Neuronal stem cell (in vitro differentiated cells): ENCODE data around the gene CAND2.
"Not testable (repeated sequence)": the region's sequence is repeated elsewhere in the genome, so short reads cannot be mapped to it uniquely, and the experiment has no call there.

Source experiments
- DNase-seq: peaks from one replicate; pipeline ENCODE4 v3.0.0-alpha.2; 2013; ENCODE audit warnings: low spot score
- H2AFZ ChIP-seq: one replicate; pipeline ENCODE4 v1.6.1; 2013; ENCODE audit warnings: mild to moderate bottlenecking, low read length, inconsistent platforms
- H2AK5ac ChIP-seq: 2 replicates; pipeline ENCODE4 v1.6.1; 2013; ENCODE audit warnings: low read depth, mild to moderate bottlenecking, inconsistent platforms, low read length, moderate library complexity, mixed read lengths
- H2BK120ac ChIP-seq: 2 replicates; pipeline ENCODE4 v1.6.1; 2013; ENCODE audit warnings: low read depth, mild to moderate bottlenecking, inconsistent platforms, low read length, moderate library complexity, mixed read lengths
- H2BK12ac ChIP-seq: one replicate; pipeline ENCODE4 v1.6.1; 2013; ENCODE audit warnings: low read length, inconsistent platforms
- H2BK15ac ChIP-seq: 2 replicates; pipeline ENCODE4 v1.6.1; 2013; ENCODE audit warnings: mild to moderate bottlenecking, low read length, inconsistent platforms, mixed read lengths
- H2BK5ac ChIP-seq: one replicate; pipeline ENCODE4 v1.6.1; 2013; ENCODE audit warnings: inconsistent platforms, mild to moderate bottlenecking, low read length, moderate library complexity
- H3K14ac ChIP-seq: one replicate; pipeline ENCODE4 v1.6.1; 2013; ENCODE audit warnings: low read length, inconsistent platforms
- H3K18ac ChIP-seq: 2 replicates; pipeline ENCODE4 v1.6.1; 2013; ENCODE audit warnings: low read length, inconsistent platforms
- H3K23ac ChIP-seq: 2 replicates; pipeline ENCODE4 v1.6.1; 2013; ENCODE audit warnings: low read depth, mild to moderate bottlenecking, mixed read lengths, low read length, inconsistent platforms; ENCODE audit not compliant: poor library complexity
- H3K27ac ChIP-seq: replicated peaks from 3 replicates; pipeline ENCODE4 v1.5.1; 2013; ENCODE audit warnings: low read length, inconsistent platforms
- H3K27me3 ChIP-seq, 3 experiments: 2 replicates each; pipeline ENCODE4 v1.6.1; 2013; ENCODE audit warnings: low read length in 3 of 3, mild to moderate bottlenecking in 2 of 3, inconsistent platforms in 1 of 3, low read depth in 1 of 3, mixed read lengths in 1 of 3, moderate library complexity in 1 of 3; ENCODE audit not compliant: control insufficient read depth in 3 of 3, insufficient read depth in 3 of 3
- H3K36me3 ChIP-seq, 2 donors: replicated peaks in 1 of 2; 2 replicates each; pipeline ENCODE4 v1.6.1; 2013; ENCODE audit warnings: low read length in 2 of 2; ENCODE audit not compliant: control insufficient read depth in 2 of 2, insufficient read depth in 2 of 2
- H3K4ac ChIP-seq: 2 replicates; pipeline ENCODE4 v1.6.1; 2013; ENCODE audit warnings: inconsistent platforms, mild to moderate bottlenecking, low read length, moderate library complexity
- H3K4me1 ChIP-seq, 2 donors: 1 replicate in 1 of 2; 2 replicates in 1 of 2; pipeline ENCODE4 v1.6.1; 2013; ENCODE audit warnings: low read length in 2 of 2, low read depth in 1 of 2; ENCODE audit not compliant: control insufficient read depth in 2 of 2, insufficient read depth in 1 of 2
- H3K4me2 ChIP-seq: one replicate; pipeline ENCODE4 v1.6.1; 2013; ENCODE audit warnings: mild to moderate bottlenecking, low read length, inconsistent platforms; ENCODE audit not compliant: insufficient read depth, poor library complexity, severe bottlenecking
- H3K4me3 ChIP-seq, 2 donors: 2 replicates each; pipeline ENCODE4 v1.5.1; 2013; ENCODE audit warnings: low read length in 2 of 2, mild to moderate bottlenecking in 2 of 2, inconsistent platforms in 1 of 2, moderate library complexity in 1 of 2
- H3K79me1 ChIP-seq: one replicate; pipeline ENCODE4 v1.6.1; 2013; ENCODE audit warnings: low read depth, mild to moderate bottlenecking, inconsistent platforms, low read length, moderate library complexity
- H3K9ac ChIP-seq: one replicate; pipeline ENCODE4 v1.6.1; 2013; ENCODE audit warnings: mild to moderate bottlenecking, low read depth, low read length, inconsistent platforms; ENCODE audit not compliant: poor library complexity
- H3K9me3 ChIP-seq, 2 donors: replicated peaks in 1 of 2; 2 replicates each; pipeline versions ENCODE3 to v1.6.1; 2013; ENCODE audit warnings: low read length in 2 of 2, mild to moderate bottlenecking in 2 of 2, inconsistent platforms in 1 of 2, low read depth in 1 of 2, mixed read lengths in 1 of 2, moderate library complexity in 1 of 2; ENCODE audit not compliant: control insufficient read depth in 2 of 2, insufficient read depth in 1 of 2
- H4K8ac ChIP-seq: one replicate; pipeline ENCODE4 v1.6.1; 2013; ENCODE audit warnings: low read depth, mild to moderate bottlenecking, inconsistent platforms, low read length, moderate library complexity
- H4K91ac ChIP-seq: one replicate; pipeline ENCODE4 v1.6.1; 2013; ENCODE audit warnings: low read length, low read depth, mild to moderate bottlenecking, inconsistent platforms; ENCODE audit not compliant: poor library complexity
- WGBS, 2 donors: extraction: QIAGEN DNeasy Blood & Tissue Kit; methylation state at CpG; one replicate each; pipeline ENCODE4 v1.1.7; 2013; ENCODE audit warnings: missing lambda C conversion rate in 2 of 2, mixed read lengths in 1 of 2; ENCODE audit not compliant: insufficient read length in 2 of 2, insufficient replicate concordance in 1 of 2; ENCODE audit errors: extremely low coverage in 2 of 2; 5-methylcytosine and 5-hydroxymethylcytosine counted together

The CAND2 gene

DNA sequence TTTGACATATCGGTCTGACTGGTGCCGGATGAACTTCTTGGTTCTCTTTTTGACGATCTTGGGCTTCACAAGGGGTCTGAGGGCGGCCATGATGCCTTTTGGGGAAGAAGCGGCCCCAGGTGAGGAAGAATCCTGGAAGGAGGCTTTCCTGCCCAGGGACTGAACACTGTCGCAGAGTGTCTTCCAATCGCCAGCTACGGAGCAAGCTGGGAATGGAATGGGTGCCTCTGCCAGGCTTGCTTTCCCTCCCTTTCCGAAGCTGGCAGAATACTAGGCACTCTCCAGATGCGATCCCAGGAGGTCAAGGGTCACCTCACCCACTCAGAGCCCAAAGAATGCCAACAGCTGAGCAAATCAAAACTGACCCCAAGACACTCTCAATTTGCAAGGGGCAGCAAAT lies 43.7 kb downstream of the CAND2 start:
- not testable (repeated sequence) for H3K4ac ChIP-seq, H2BK12ac ChIP-seq, H3K27ac ChIP-seq, H3K4me1 ChIP-seq, H3K23ac ChIP-seq, DNase-seq, H3K9me3 ChIP-seq, H2BK15ac ChIP-seq, H3K14ac ChIP-seq, H3K27me3 ChIP-seq, H2BK120ac ChIP-seq, H2AK5ac ChIP-seq, H3K18ac ChIP-seq, H4K8ac ChIP-seq, H4K91ac ChIP-seq, H2AFZ ChIP-seq, H3K79me1 ChIP-seq, H2BK5ac ChIP-seq
- no CpG with 5 or more reads among the region's 10 CpGs for WGBS, 2 donors
- peak overlapping the region; percentile 97 for H3K9ac ChIP-seq
- peak overlapping the region; percentile 56 for H3K4me2 ChIP-seq
- peaks cover 43 to 56% of the 10 kb centered on the region in 2 donors for H3K36me3 ChIP-seq
- peak overlapping the region; percentile 68 to 94 for H3K4me3 ChIP-seq

DNA sequence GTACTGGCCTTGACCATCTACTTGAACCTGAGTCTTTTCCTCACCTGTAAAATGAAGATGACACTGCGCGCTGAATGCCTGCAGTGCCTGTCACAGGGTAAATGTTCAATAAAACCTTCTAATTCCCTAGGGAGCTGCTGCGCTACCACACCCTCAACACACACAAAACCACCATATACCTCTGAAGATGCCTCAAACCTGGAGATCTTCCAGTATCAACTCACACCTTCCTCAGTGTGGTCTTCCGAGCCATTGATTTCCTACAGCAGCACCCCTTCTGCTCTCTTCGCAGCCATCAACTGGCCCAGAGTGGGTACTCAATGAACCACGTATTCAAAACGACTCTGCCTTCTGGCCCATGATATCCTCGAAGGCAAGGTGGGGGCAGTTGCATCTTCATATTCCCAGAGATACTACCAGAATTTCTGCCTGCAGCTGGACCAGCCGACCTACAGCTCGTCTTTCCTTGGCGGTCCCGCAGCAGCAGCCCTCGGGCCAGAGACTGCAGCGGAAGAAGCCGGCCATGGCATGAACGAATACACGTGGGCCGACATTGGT lies 44.2 kb downstream of the CAND2 start:
- H3K9me3 ChIP-seq: no peaks in the 10 kb centered on the region
- peak overlapping the region; percentile 82 for H2AFZ ChIP-seq
- no peak overlapping the region for H3K27ac ChIP-seq
- no CpG with 5 or more reads among the region's 18 CpGs for WGBS, 2 donors
- H4K91ac ChIP-seq: no peak overlapping the region
- H2BK5ac ChIP-seq: peak overlapping the region; percentile 89
- no peak overlapping the region for H3K4ac ChIP-seq
- peaks cover 2% of the 10 kb centered on the region for H3K79me1 ChIP-seq
- no peak overlapping the region for H4K8ac ChIP-seq
- H3K4me1 ChIP-seq: peaks cover 6 to 9% of the 10 kb centered on the region in 2 donors
- H3K27me3 ChIP-seq: peaks cover 0 to 5% (median 2%) of the 10 kb centered on the region in 3 experiments
- H3K14ac ChIP-seq: peak overlapping the region; percentile 99
- peaks cover 38 to 51% of the 10 kb centered on the region in 2 donors for H3K36me3 ChIP-seq
- H2BK120ac ChIP-seq: no peak overlapping the region
- DNase-seq: no peak
- H3K9ac ChIP-seq: peak overlapping the region; percentile 97
- no peak overlapping the region for H2BK12ac ChIP-seq
- H2AK5ac ChIP-seq: peak overlapping the region; percentile 92
- peak overlapping the region; percentile 68 to 94 for H3K4me3 ChIP-seq
- H3K18ac ChIP-seq: peak overlapping the region; percentile 96
- H2BK15ac ChIP-seq: no peak overlapping the region
- H3K23ac ChIP-seq: peak overlapping the region; percentile 97
- peak overlapping the region; percentile 56 for H3K4me2 ChIP-seq

DNA sequence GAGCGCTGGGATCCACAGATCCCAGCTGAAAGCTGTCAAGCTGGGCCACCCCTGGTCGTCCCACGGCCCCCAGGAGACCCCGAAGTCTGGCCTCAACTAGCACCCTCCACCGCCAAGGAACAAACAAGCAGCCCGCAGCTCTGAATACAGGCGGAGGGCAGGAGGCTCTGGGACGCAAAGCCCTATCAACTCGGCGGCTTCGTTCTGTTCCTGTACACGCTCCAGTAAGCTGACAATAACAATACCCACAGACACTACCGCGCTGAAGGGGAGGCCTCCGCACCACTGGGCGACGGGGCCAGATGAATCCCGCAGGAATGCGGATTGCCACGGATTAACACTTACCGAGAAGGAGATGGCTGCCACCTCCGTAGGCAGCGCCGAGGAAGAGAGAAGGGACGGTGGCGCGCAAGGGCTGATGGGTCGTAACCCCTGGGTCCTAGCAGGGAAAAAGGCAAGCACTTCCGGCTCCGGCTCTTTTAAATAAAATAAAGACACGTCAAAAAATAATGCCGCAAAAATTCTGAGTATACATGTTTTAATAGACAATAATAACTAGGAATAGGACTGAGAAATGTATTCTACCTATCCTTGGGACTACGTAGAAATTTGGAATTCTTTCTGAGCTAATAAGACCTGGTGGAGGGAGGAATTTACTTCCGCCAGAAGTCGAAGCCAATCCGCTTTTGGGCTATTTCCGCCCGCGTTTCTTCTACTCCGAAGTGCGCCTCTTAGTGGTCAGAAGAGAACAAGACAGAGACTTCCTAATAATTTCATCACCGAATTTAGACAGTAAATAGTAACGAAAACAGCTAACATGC lies 44.9 kb downstream of the CAND2 start, which contains the start of gene RPL32:
Gene RPL32 (minus strand): TSS at position 417 of the 821 bp plus-strand sequence. CDS start 1,328 bp downstream, outside the sequence.
- peak within 1 kb of the TSS; percentile 56 for H3K4me2 ChIP-seq
- peaks cover 32 to 44% of the 10 kb centered on the region in 2 donors for H3K36me3 ChIP-seq
- H2AFZ ChIP-seq: peak within 1 kb of the TSS; percentile 82
- H3K9ac ChIP-seq: peak within 1 kb of the TSS; percentile 97
- H2AK5ac ChIP-seq: peak within 1 kb of the TSS; percentile 92
- no peak within 1 kb of the TSS for H2BK120ac ChIP-seq
- H3K4me1 ChIP-seq: peaks cover 6 to 9% of the 10 kb centered on the region in 2 donors
- no peak within 1 kb of the TSS for H4K8ac ChIP-seq
- peak within 1 kb of the TSS; percentile 99 for H3K14ac ChIP-seq
- H3K79me1 ChIP-seq: peaks cover 2% of the 10 kb centered on the region
- peak within 1 kb of the TSS; percentile 97 for H3K23ac ChIP-seq
- WGBS, 2 donors: no CpG with 5 or more reads among the region's 43 CpGs
- DNase-seq: peak; percentile 89
- H3K27ac ChIP-seq: peak within 1 kb of the TSS; percentile 69
- H3K4ac ChIP-seq: no peak within 1 kb of the TSS
- H3K27me3 ChIP-seq: peaks cover 0 to 5% (median 2%) of the 10 kb centered on the region in 3 experiments
- H2BK5ac ChIP-seq: peak within 1 kb of the TSS; percentile 89
- no peak within 1 kb of the TSS for H2BK15ac ChIP-seq
- H3K18ac ChIP-seq: peak within 1 kb of the TSS; percentile 96
- no peak within 1 kb of the TSS for H4K91ac ChIP-seq
- peak within 1 kb of the TSS; percentile 41 for H2BK12ac ChIP-seq
- peak within 1 kb of the TSS; percentile 68 to 94 for H3K4me3 ChIP-seq
- no peaks in the 10 kb centered on the region for H3K9me3 ChIP-seq

DNA sequence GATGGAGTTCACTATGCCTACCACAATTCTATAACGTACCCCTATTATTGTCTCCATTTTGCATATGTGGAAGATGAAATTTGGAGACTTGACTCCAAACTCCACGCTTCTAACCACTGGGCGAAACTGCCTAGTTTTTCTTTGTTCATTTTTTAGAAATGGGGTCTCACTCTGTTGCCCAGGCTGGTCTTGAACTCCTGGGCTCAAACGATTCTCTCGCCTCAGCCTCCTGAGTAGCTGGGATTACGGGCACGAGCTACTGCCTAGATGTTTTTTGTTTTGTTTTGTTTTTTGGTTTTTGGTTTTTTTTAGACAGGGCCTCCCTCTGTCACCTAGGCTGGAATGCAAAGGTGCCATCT lies 45.5 kb downstream of the CAND2 start:
- DNase-seq: no peak
- H3K79me1 ChIP-seq: peaks cover 2% of the 10 kb centered on the region
- no peak overlapping the region for H3K14ac ChIP-seq
- H4K8ac ChIP-seq: no peak overlapping the region
- H2BK12ac ChIP-seq: no peak overlapping the region
- no peak overlapping the region for H3K27ac ChIP-seq
- no peaks in the 10 kb centered on the region for H3K9me3 ChIP-seq
- no peak overlapping the region for H3K18ac ChIP-seq
- no peak overlapping the region for H3K4ac ChIP-seq
- no peak overlapping the region for H3K9ac ChIP-seq
- H2BK5ac ChIP-seq: no peak overlapping the region
- H3K27me3 ChIP-seq: peaks cover 0 to 5% (median 2%) of the 10 kb centered on the region in 3 experiments
- no peak overlapping the region for H3K23ac ChIP-seq
- no CpG with 5 or more reads among the region's 7 CpGs for WGBS, 2 donors
- peaks cover 6 to 9% of the 10 kb centered on the region in 2 donors for H3K4me1 ChIP-seq
- H3K4me2 ChIP-seq: no peak overlapping the region
- H4K91ac ChIP-seq: no peak overlapping the region
- H2BK120ac ChIP-seq: no peak overlapping the region
- H3K36me3 ChIP-seq: peaks cover 27 to 38% of the 10 kb centered on the region in 2 donors
- no peak overlapping the region for H2BK15ac ChIP-seq
- H3K4me3 ChIP-seq: no peak overlapping the region
- H2AK5ac ChIP-seq: no peak overlapping the region
- H2AFZ ChIP-seq: peak overlapping the region; percentile 82
